ENCODE measurements around the gene LANCL3.
"Not testable (repeated sequence)": the region's sequence is repeated elsewhere in the genome, so short reads cannot be mapped to it uniquely, and the experiment has no call there.

The LANCL3 gene

DNA sequence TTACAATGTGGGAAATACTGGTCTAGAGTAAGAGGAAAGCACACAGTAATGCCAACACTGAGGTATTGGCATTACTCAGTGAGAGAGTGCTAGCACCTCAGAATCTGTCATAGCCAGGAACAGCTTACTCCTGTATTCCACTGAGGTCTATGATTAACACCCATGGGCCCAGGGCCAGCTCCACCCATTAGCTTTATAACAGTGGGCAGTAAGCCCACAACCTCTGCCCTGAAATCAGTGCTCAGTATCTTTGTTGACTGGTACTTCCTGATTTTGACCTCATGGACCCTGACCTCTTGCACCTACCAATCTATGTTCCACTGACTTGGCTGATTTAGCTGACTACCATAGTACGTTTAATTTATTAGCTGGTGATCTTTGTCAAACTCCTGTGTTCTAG is 56.1 kb downstream of the LANCL3 start:
- DNase-seq = no peak

DNA sequence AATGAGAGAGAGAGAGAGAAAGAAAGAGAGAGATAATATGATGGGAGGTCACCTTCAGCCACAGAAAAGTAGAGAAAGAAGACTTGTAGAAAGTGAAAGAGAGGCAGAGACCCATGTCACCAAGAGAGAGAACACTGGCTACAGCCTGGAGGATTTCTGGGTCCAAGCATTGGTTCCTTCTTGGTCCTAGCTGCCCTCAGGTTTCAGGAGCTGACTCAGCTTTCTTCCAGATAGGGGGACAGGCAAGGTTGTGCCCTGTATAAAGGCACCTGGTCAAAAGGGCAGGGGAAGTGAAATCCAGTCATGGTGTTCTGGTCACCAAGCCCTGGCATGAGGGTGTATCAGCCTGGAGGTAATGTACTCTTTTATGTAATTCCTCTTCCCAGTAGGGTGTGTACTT is 66.6 kb downstream of the LANCL3 start:
- no peak for DNase-seq

DNA sequence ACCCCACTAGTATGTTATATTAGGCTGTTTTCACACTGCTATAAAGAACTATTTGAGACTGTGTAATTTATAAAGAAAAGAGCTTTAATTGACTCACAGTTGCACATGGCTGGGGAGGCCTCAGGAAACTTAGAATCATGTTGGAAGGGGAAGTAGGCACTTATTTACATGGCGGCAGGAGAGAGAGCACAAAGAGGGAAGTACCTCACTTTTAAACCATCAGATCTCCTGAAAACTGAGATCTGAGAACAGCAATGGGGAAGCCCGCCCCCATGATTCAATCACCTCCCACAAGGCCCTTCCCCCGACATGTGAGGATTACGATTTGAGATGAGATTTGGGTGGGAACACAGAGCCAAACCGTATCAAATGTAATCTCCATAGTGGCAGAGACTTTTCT is 68.7 kb downstream of the LANCL3 start:
- peak in 3 of 4 experiments; percentile 4 to 20 (median 10) for DNase-seq

DNA sequence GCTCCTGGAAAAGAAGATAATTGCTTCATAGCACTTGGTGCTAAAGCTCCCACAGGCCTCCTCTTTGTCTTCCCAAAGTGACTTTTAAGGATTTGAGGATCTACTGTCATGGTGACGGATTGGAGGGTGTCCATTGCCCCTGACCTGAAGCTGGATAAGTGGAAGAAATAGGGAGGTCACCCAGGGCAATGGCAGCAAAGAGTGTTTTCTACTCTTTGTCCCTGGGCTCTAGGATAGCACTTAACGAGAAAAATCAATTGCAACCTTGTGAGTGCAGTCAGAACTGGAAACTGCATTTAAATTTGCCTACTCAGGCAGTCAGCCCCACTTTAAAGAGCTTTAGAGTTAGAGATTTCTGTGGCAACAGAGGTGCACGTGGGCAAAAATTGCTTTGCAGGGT is 70.4 kb downstream of the LANCL3 start:
- no peak for DNase-seq

DNA sequence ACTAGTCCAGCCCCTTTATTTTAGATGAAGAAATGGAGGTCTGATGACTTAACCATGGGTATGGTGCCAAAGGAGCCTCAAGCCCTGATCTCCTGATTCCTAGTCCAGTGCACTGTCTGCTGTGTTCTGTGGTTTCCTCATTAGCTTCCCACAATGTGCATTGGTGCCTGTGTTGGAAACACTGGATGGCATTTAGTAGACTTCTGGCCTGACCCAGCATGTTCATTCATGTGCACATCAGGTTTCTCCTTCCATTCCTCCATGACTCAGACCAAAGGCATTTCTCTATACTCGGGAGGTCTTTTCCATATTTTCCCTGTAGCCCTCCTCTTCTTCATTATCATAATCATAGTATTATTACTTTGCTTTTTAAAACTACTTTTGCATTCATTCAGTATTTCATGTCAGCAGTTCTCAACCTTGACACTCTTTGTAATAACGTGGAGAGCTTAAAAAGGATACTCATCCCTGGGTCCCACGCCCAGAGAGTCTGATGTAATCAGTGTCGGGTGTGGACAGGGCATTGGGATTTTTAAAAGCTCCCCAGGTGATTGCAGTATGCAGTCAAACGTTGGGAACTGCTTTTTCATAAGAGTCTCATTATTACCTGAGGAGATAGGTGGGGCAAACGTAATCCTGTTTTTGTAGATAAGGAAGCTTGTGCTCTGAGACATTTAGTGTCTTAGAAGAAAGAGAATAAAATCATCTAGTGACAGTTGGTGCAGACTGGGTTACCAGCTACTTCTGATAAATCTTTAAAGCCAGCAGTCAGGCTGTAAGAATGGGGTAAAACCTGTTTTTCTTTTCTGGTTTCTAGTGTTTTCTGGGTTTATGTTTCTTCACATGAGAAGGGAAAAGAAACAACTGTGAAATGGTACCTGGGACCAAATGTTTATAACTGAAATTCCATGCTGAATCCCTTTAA is 73.2 kb downstream of the LANCL3 start:
- no peak for DNase-seq

DNA sequence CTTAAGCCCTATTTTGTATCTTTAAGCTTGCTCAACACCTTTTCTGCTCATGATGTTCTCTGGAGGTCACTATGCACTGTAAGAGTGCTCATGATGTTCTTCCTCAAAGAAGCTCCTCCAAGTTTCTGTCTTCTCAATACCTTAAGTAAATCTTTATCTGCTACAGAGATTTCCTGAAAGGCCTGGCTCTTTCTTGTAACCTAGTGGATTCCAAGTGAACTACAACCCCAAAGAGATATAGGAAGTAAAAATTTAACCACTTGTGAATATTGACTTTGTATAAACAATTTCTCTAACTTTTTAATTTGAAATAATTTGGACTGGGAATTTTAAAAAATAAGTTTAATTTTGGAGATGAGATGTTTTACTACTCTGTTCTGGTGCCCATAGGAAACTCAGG is 74.8 kb downstream of the LANCL3 start:
- DNase-seq = peak in 2 of 4 experiments; percentile 1 to 9

DNA sequence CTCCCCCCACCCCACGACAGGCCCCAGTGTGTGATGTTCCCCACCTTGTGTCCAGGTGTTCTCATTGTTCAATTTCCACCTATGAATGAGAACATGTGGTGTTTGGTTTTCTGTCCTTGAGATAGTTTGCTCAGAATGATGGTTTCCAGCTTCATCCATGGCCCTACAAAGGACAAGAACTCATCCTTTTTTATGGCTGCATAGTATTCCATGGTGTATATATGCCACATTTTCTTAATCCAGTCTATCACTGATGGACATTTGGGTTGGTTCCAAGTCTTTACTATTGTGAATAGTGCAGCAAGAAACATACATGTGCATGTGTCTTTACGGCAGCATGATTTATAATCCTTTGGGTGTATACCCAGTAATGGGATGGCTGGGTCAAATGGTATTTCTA is 79.4 kb downstream of the LANCL3 start:
- DNase-seq = not testable (repeated sequence)

DNA sequence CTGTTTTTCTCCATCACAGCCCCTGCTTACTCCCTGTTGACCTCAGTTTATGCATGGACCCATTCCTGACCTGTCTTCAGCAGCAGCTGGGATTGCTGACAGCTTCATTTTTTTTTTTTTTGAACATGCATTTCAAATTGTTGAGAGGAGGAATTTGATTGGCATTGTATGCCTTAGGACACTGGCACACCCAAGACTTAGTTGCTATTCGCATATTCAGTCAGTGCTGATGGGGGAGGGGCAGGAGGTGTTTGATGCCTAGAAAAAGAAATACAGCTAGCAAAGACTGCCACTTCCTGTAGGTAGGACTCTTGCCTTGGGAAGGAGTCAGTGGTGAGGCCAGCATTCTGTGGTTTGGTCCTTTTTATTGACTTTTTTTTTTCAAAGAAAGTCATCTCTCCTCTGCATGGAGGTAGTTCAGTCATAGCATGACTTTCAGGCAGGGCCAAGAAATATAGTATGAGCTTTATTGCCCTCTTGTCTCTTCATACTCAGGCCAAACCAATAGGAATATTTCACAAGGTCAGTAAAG is 80.5 kb downstream of the LANCL3 start:
- DNase-seq = no peak

DNA sequence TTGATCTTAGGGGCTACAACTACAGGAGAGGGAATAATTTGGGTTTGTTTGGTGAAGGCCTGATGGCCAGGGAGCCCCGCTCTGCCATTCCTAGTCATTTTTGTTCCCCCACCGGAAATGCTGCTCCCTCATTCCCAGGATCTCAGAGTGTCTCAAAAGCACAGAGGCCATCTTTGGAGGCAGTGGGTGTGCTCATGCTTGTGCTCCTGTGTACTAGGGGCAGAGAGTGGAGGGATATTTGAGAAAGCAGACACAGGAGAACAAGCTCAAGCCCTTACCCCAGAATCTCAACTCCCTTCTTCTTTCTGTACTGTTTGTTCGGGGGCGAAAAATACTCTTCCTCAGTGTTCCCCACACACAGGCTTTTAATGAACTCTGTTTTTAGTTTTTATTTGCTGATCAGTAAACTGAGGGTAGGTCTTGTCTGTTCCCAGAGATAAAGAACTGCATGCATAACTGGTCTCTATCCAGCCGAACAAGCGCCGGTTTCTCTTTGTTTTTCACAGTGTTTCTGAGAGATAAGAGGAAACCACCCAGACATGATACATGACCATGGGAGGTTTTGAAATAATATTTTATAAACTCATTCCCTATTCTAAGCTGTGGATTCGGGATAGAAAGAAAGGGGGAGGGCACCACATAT is 81.2 kb downstream of the LANCL3 start:
- no peak for DNase-seq

DNA sequence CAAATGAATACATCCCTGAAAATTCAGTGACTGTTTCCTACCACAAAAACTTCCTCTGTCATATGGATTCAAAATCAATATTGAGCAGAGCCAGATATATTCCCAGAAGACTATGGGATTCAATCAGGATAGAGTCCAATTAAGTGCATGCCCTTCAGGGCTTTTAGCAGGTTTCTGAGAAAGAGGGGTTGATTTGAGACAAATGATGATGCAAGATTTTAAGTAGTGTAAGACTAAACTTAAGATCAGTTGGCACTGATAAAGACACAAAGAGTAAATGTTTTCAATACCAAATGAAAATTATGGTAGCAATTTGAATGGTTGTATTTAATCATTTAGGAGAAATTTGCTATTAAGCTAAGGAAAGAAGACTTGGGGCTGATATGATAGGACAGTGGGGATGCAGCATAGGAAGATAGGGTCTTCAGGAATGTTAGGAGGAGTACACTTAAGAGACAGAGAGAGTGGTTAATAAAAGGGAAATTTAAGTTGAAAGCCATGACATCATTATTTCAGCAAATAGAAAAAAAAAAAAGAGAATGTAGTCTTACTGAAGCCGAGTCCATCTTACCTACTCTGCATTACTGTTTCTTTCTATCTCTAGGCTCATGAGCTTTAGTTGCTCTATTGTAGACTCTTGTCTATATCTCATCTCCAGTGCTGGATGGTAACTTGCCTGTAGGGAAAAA is 82.1 kb downstream of the LANCL3 start:
- no peak for DNase-seq

DNA sequence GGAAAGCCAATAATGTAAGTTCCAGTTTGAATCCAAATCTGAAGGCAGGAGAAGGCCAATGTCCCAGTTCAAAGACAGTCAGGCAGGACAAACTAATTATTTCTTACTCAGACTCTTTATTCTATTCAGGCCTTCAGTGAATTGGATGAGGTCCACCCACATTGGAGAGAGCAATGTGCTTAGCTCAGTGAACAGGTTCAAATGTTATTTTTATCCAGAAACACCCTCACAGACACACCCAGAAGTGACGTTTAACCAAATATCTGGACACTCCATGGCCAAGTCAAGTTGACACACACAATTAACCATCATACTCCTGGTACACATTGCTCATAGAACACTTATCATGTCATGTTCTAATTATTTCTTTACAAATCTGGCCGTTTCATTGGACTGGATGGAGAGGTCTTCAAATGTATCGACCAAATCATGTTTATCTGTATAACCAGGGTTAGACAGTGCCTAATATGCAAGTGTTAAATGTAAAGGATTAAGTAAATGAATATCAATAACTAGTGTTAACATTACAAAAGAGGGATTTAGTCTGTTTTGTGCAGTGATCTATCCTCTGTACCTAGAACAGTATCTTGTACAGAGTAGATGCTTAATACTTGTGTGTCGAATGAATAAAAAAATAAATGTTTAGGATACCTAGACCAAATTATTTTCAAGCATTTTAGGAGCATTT is 87.0 kb downstream of the LANCL3 start:
- DNase-seq = no peak

DNA sequence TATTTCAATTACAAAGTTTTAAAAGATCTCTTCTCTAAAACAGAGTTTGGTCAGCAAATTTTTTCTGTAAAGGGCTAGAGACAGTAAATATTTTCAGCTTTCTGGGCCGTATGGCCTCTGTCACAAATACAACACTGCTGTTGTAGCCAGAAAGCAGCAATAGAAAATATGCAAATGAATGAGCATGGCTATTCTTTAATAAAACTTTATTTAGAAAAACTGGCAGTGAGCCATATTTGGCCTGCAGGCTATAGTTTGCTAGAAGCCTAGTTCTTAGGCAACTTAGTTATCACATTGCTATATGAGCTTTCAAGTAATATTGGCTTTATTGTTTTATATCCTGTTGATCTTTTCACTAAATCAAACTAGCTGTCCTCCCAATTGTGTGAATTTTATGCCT is 87.6 kb downstream of the LANCL3 start:
- DNase-seq = no peak

DNA sequence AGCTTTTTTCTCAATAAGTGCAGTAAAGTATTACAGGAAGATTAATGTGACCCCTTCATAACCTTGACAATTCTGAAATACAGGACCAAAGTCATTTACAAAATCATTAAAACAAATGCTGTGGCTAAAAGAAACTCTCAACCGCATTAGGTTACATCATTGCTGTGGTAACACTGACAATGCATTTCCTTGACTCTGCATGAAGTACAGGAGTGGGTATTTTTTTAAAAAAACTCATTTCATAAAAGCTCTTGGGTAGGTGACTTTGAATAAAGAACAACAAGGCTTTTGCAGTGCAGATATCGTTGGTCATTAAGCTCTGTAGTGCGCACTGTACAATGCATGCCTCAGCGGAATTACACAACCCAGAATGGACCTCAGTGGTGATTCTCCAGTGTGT is 90.7 kb downstream of the LANCL3 start:
- no peak for DNase-seq

DNA sequence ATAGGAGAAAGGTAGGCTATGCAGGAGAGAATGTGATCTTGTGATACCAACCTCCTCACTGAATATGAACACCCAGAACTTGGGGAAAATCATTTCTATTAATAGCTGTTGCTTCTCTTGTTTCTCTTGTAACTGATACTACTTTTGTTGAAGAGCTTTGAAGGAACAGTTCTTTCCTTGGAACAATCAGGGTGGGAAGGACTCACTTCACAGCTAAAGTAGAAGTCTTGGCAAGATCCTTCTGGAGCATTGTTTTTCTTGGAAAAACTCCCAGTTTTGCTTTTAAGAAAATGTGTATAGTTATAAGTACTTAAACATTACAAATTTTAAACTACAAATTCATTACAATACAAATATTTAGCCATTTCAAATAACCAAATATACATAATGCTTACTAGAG is 95.1 kb downstream of the LANCL3 start:
- no peak for DNase-seq

DNA sequence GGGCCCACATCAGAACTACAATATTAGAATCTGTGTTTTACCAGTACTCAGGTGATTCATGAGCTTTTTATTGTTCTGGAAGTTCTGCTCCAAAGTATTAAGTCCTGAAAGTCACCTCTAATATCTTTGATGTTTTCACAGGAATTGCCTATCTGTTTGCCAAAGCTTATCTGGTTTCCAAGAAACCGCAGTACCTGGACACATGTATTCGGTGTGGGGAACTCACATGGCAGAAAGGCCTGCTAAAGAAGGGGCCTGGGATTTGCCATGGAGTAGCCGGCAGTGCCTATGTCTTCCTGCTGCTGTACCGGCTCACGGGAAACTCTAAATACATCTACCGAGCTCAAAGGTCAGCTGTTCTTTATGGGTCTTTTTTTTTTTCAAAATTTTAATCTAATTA is 95.7 kb downstream of the LANCL3 start:
- no peak for DNase-seq

DNA sequence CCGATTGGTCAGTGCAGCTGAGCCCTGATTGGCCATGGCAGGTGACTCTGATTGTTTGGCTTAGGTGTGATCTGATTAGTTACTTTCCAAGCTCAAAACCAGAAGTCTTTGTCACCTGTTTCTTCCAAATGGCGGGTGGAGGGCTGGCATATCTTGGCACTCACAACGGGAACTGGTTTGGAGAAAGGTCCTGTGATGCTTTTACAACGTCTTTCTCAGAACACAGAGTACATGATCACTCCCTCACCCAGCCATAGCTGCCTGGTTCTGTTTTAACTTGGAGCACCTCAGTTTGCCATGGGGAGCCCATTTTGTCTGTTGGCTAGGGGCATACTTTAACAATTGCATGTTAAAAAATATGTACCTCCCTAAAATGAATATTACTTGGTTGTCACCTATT is 101.1 kb downstream of the LANCL3 start:
- no peak for DNase-seq

DNA sequence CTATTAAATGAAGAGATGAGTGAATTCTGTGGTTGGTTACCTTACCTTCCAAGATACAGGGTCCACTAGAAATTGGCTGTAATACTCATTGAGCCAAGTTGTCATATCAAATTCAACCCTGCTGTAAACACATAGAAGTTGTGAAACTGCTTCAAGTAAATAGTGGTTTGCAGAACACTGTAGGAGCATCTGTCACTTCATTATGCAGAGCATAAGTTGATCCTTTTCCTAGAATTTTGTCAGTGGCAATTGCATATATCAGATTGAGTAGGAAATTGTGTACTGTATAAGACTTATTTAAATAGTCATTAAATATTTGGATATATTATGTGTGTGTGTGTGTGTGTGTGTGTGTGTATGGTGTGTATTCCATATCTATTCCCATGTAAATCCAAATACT is 105.3 kb downstream of the LANCL3 start:
- no peak for DNase-seq

DNA sequence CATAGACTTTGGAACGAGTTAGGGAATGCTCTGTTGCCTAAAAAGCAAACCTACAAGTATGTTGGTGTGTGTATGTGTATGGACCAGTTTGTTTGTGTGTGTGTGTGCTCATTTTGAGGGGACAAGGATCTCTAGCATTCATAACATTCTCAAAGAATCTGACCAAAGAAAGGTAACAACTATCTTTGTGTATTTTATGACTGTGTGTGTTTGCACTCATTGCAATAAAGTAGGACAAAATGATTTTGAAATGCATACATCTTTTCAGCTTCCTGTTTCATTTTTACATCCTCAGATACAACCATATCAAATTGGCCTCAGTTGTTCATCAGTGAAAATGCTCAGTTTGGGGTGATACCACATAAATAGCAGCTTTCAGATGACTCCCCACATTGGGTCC is 105.8 kb downstream of the LANCL3 start:
- DNase-seq = no peak

DNA sequence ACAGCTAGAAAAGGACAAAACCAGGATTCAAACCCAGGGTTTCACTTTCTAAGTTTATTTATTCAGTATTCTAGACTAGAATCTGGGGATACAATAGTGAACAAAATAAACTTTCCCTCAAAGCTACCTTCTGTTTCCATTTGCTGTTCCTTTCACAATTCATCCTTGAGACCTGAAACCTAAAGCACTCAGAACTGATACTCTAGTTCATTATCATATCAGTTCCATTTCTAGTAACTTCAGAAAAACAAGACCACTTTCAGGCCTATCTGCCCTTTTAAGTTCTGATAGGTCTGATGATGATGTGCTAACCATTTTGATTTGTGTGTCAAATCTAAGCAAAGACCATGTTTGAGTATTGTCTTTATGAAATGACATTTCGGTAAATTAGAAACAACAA is 106.3 kb downstream of the LANCL3 start:
- no peak for DNase-seq

DNA sequence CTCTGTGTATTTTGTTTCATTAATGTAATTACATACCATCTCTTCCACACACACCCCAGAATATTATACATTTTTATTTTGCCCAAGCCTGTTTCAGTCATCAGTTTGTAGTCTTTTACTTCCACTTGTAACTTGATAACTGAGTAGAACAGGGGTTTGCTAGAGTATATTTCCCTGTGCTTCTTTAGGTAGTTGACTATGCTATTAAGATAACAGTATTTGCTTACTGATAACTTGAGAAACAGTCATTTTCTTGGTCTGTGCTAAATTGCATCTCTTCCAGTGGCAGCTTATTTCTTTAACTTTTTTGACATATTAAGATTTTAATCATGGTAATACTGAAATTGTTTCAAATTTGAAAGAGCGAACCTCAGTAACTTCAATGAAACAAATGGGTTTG is 107.1 kb downstream of the LANCL3 start:
- DNase-seq = no peak

DNA sequence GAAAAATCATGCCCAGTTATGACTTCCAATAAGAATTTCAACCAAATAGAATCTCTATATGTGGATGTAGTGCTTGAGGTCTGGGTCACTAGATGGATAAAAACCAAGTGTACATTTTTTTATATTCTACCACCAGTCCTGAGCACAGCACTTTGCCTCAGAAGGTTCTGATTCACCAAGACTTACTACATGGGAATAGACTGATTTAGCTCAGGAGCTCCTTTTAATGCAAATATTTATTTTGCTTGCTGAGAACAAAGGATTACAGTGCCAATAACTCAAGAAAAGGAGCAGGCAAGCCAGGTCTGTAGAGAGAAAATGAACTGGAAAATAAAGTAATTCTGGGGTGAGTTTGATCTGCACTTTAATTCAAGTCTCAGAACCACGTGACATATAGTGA is 107.8 kb downstream of the LANCL3 start:
- no peak for DNase-seq

DNA sequence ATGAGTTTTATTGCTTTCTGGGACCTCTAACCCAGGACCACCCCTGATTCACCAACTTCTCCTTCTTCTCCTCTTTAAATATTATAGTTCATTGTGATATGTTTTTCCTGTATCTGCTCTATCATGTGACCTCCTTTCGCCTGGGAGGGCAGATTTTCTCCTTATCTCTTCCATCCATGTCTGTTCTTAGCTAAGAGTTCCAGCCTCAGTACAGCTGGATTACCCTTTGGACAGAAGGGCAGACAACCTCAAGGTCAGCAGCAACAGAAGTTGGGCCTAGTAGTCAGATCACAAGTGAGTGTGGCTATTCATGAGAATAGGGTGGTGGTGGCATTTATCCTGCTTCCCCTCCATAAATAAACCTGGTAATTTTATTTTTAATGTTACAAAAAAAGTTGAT is 108.4 kb downstream of the LANCL3 start:
- no peak for DNase-seq

DNA sequence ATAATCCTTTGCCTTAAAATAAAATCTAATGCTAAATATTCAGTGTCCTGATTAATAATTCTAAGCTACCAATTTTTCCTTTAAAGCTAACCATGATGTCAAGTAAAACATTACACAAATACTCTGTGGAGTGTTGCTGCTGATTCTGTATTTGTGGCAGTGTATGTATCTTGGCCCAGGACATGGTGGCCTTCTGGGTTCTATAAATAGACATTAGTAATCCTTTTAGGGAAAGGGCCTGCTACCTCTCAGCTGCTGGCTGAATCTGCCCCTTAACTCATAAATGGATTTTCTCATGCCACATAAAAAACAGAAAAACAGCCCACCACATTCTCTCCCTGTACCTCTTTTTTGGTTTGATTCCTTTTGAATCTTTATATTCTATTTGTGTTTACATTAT is 113.0 kb downstream of the LANCL3 start:
- peak in 1 of 4 experiments; percentile 0 for DNase-seq

All from suppressor macrophage (primary cell).